ENCODE measurements around the gene IL34.

IL34 gene

DNA sequence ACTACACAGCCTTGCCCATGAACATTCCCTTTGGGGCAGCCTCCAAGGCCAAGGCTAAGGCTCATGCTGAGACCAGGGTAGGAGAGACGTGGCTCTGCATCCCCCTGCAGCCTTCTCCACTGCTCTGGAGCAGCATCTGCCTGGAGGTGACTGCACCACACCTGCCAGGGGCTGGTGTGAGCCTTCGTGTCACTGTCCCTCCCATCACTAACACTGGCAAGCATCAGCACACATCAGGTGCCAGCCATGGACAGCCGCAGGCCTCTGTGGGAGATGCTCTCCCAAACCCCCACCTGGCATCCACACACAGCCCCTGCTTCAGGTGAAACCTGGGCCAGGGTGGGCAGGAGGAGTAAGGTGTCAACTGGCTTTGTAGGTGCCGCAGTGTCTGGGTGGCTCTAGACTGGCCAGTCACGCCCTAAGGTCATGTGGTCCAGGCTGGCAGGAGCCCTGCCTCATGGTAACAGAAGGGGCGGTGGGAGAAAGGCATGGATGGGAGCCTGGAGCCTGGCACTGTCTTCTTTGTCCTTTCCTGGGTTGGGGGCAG is 57.5 kb downstream of the IL34 start:
- Histone ChIP-seq H3F3A (ENCODE audit: insufficient read depth, low read length) (no peaks in the 10 kb centered on the region), H4K20me1 (ENCODE audit: insufficient read depth, low read length) (no peaks in the 10 kb centered on the region), H3K4me1 (ENCODE audit: low read length) (no peaks in the 10 kb centered on the region), H2AFZ (ENCODE audit: low read length) (no peak overlapping the region), H3K27ac (ENCODE audit: low read length) (no peak overlapping the region), H3K4me2 (ENCODE audit: low read depth, low read length) (no peak overlapping the region), H3K36me3 (replicated peaks; ENCODE audit: insufficient read depth, low read length) (no peaks in the 10 kb centered on the region), H3K79me2 (ENCODE audit: low read length) (no peaks in the 10 kb centered on the region), H3K4me3 (ENCODE audit: low read length) (no peak overlapping the region), H3K9me2 (replicated peaks; ENCODE audit: insufficient read depth, low read length) (no peaks in the 10 kb centered on the region), H3K27me3 (replicated peaks; ENCODE audit: insufficient read depth, low read length) (no peaks in the 10 kb centered on the region), H3K9ac (ENCODE audit: low read length) (no peak overlapping the region), H3K9me3 (replicated peaks; ENCODE audit: insufficient read depth, low read length) (no peaks in the 10 kb centered on the region)
- no peak for DNase-seq
- TF ChIP-seq EZH2 (optimal IDR thresholded peaks at IDR 0.05; ENCODE audit: low read depth, low read length) (no peak), EZH2phosphoT487 (IDR thresholded peaks at IDR 0.05; ENCODE audit: low read length) (no peak)
- TF ChIP-seq, protein P1, sequence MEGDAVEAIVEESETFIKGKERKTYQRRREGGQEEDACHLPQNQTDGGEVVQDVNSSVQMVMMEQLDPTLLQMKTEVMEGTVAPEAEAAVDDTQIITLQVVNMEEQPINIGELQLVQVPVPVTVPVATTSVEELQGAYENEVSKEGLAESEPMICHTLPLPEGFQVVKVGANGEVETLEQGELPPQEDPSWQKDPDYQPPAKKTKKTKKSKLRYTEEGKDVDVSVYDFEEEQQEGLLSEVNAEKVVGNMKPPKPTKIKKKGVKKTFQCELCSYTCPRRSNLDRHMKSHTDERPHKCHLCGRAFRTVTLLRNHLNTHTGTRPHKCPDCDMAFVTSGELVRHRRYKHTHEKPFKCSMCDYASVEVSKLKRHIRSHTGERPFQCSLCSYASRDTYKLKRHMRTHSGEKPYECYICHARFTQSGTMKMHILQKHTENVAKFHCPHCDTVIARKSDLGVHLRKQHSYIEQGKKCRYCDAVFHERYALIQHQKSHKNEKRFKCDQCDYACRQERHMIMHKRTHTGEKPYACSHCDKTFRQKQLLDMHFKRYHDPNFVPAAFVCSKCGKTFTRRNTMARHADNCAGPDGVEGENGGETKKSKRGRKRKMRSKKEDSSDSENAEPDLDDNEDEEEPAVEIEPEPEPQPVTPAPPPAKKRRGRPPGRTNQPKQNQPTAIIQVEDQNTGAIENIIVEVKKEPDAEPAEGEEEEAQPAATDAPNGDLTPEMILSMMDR (IDR thresholded peaks at IDR 0.05; ENCODE audit: low read length): no peak

DNA sequence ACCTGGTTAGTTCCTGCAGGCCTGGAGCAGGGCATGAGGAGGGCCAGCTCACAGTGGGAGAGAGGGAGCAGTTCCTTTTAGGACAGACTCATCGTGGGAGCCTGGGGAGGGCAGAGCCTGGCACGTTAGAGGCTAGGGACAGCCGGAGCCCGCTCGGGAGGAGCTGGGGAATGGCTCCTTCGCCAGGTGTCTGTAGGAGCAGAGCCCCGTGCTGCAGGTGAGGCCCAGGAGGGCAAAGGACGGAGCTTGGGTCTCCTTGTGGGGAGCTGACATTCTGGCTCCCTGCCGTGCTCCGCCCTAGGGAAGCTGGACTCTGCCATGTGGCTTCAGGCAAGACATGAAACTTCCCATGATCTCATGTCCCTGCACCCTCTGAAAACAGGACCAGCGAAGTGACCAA is 58.2 kb downstream of the IL34 start:
- no peak overlapping the region for H2AFZ ChIP-seq (ENCODE audit: low read length)
- no peak overlapping the region for H3K9ac ChIP-seq (ENCODE audit: low read length)
- no peaks in the 10 kb centered on the region for H3K4me1 ChIP-seq (ENCODE audit: low read length)
- TF ChIP-seq, protein P1 (IDR thresholded peaks at IDR 0.05; ENCODE audit: low read length): no peak
- TF ChIP-seq EZH2phosphoT487 (IDR thresholded peaks at IDR 0.05; ENCODE audit: low read length) (no peak), EZH2 (optimal IDR thresholded peaks at IDR 0.05; ENCODE audit: low read depth, low read length) (no peak)
- H3K4me3 ChIP-seq (ENCODE audit: low read length): no peak overlapping the region
- DNase-seq: no peak
- H3K9me3 ChIP-seq (replicated peaks; ENCODE audit: insufficient read depth, low read length): no peaks in the 10 kb centered on the region
- H3K4me2 ChIP-seq (ENCODE audit: low read depth, low read length): no peak overlapping the region
- H3K79me2 ChIP-seq (ENCODE audit: low read length): no peaks in the 10 kb centered on the region
- no peaks in the 10 kb centered on the region for H3K36me3 ChIP-seq (replicated peaks; ENCODE audit: insufficient read depth, low read length)
- no peaks in the 10 kb centered on the region for H3K9me2 ChIP-seq (replicated peaks; ENCODE audit: insufficient read depth, low read length)
- H3F3A ChIP-seq (ENCODE audit: insufficient read depth, low read length): no peaks in the 10 kb centered on the region
- H3K27me3 ChIP-seq (replicated peaks; ENCODE audit: insufficient read depth, low read length): no peaks in the 10 kb centered on the region
- no peak overlapping the region for H3K27ac ChIP-seq (ENCODE audit: low read length)
- no peaks in the 10 kb centered on the region for H4K20me1 ChIP-seq (ENCODE audit: insufficient read depth, low read length)

DNA sequence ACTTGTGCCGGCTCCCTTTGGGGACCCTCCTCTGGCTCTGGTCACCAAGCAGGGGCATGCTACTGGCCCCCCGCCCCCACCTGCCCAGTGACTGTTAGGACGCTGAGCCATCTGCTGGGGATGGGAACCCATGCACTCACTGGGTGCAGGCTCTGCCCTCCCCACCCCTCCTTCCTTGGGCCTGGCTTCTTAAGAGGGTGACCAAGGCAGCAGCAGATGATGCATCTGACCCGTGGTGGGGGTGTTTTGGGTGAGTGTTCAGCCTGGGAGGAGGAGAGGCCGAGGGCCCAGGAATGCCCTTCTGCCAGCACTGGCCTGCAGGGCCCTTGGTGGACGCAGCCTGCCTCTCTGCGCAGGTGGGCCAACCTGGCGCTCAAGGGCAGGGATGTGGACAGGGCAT is 58.7 kb downstream of the IL34 start:
- DNase-seq: no peak
- H3K4me3 ChIP-seq (ENCODE audit: low read length): no peak overlapping the region
- H3K9me3 ChIP-seq (replicated peaks; ENCODE audit: insufficient read depth, low read length): no peaks in the 10 kb centered on the region
- no peaks in the 10 kb centered on the region for H3K36me3 ChIP-seq (replicated peaks; ENCODE audit: insufficient read depth, low read length)
- H3K27ac ChIP-seq (ENCODE audit: low read length): no peak overlapping the region
- H2AFZ ChIP-seq (ENCODE audit: low read length): no peak overlapping the region
- no peaks in the 10 kb centered on the region for H3F3A ChIP-seq (ENCODE audit: insufficient read depth, low read length)
- no peaks in the 10 kb centered on the region for H3K27me3 ChIP-seq (replicated peaks; ENCODE audit: insufficient read depth, low read length)
- no peak overlapping the region for H3K9ac ChIP-seq (ENCODE audit: low read length)
- no peaks in the 10 kb centered on the region for H3K9me2 ChIP-seq (replicated peaks; ENCODE audit: insufficient read depth, low read length)
- no peaks in the 10 kb centered on the region for H4K20me1 ChIP-seq (ENCODE audit: insufficient read depth, low read length)
- no peaks in the 10 kb centered on the region for H3K79me2 ChIP-seq (ENCODE audit: low read length)
- H3K4me1 ChIP-seq (ENCODE audit: low read length): no peaks in the 10 kb centered on the region
- no peak for TF ChIP-seq EZH2phosphoT487 (IDR thresholded peaks at IDR 0.05; ENCODE audit: low read length)
- TF ChIP-seq, protein P1 (IDR thresholded peaks at IDR 0.05; ENCODE audit: low read length): no peak
- no peak for TF ChIP-seq EZH2 (optimal IDR thresholded peaks at IDR 0.05; ENCODE audit: low read depth, low read length)
- H3K4me2 ChIP-seq (ENCODE audit: low read depth, low read length): no peak overlapping the region
